Measurements from ENCODE around the gene ZNF705A.
A peak's percentile ranks its signal among the peaks of the same experiment; 100 is the strongest.
"Not testable (repeated sequence)": the region's sequence is repeated elsewhere in the genome, so short reads cannot be mapped to it uniquely, and the experiment has no call there.

The ZNF705A gene

DNA sequence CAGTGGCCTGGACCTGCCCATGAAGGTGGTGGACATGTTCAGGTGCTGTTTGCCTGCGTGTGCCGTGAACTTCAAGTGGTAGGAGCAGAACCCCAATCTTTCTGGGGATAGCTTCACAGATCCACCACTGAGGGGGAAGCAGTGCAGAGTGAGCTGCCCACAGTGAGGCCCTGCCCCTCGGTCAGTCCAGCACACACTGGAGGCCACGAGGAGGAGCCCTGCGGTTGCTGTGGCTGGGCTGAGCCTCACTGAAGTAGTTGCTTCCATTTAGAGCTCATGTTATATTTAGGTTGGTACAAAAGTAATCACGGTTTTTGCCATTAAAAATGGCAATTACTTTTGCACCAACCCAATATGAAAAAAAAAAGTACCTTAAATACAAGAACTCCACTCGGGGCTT lies 72.7 kb downstream of the ZNF705A start:
- DNase-seq (ENCODE audit: low read depth) = peak; percentile 30
- TF ChIP-seq, protein P1, sequence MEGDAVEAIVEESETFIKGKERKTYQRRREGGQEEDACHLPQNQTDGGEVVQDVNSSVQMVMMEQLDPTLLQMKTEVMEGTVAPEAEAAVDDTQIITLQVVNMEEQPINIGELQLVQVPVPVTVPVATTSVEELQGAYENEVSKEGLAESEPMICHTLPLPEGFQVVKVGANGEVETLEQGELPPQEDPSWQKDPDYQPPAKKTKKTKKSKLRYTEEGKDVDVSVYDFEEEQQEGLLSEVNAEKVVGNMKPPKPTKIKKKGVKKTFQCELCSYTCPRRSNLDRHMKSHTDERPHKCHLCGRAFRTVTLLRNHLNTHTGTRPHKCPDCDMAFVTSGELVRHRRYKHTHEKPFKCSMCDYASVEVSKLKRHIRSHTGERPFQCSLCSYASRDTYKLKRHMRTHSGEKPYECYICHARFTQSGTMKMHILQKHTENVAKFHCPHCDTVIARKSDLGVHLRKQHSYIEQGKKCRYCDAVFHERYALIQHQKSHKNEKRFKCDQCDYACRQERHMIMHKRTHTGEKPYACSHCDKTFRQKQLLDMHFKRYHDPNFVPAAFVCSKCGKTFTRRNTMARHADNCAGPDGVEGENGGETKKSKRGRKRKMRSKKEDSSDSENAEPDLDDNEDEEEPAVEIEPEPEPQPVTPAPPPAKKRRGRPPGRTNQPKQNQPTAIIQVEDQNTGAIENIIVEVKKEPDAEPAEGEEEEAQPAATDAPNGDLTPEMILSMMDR (conservative IDR thresholded peaks at IDR 0.05; ENCODE audit: low read depth, low read length) = peak; percentile 11
- H3K4me3 ChIP-seq (ENCODE audit: low read depth, low read length) = not testable (repeated sequence)
